Measurements from ENCODE around the gene RANBP17.
A peak's percentile ranks its signal among the peaks of the same experiment; 100 is the strongest.

RANBP17 gene

GRCh38 chr5:170892196-170892595 lies 30.4 kb downstream of the RANBP17 start:
- DNase-seq (ENCODE audit: low read depth) = peak; percentile 29
- in situ Hi-C loops (cut with HindIII; ENCODE audit: low sequenced_read_pairs) = no loop called here
- TF ChIP-seq, protein P1, sequence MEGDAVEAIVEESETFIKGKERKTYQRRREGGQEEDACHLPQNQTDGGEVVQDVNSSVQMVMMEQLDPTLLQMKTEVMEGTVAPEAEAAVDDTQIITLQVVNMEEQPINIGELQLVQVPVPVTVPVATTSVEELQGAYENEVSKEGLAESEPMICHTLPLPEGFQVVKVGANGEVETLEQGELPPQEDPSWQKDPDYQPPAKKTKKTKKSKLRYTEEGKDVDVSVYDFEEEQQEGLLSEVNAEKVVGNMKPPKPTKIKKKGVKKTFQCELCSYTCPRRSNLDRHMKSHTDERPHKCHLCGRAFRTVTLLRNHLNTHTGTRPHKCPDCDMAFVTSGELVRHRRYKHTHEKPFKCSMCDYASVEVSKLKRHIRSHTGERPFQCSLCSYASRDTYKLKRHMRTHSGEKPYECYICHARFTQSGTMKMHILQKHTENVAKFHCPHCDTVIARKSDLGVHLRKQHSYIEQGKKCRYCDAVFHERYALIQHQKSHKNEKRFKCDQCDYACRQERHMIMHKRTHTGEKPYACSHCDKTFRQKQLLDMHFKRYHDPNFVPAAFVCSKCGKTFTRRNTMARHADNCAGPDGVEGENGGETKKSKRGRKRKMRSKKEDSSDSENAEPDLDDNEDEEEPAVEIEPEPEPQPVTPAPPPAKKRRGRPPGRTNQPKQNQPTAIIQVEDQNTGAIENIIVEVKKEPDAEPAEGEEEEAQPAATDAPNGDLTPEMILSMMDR (IDR thresholded peaks at IDR 0.05; ENCODE audit: low read depth, low read length, missing control alignments) = no peak
- no peak overlapping the region for H3K4me3 ChIP-seq (ENCODE audit: low read depth, low read length)

DNA sequence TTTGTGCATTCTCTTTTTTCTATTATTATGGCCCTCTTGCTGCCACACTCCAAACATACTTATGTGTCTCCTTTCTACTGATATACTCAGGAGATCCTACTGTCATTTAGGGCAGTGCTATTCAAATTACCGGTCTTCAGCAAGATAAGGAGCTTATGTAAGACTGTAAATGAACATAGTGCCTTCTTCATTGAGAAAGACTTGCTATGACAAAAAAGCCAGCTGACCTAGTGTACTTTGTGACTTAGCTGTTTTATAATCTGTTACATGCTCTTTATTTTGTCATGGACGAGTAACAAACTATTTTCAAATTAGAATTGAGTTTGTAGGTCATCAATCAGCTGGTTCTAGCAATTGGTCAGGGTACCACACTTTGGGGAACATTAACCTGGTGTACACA lies 32.8 kb downstream of the RANBP17 start:
- no peak for DNase-seq (ENCODE audit: low read depth)
- no peak overlapping the region for H3K4me3 ChIP-seq (ENCODE audit: low read depth, low read length)
- TF ChIP-seq, protein P1 (IDR thresholded peaks at IDR 0.05; ENCODE audit: low read depth, low read length, missing control alignments) = no peak
- in situ Hi-C loops (cut with HindIII; ENCODE audit: low sequenced_read_pairs) = no loop called here

GRCh38 chr5:170896779-170897178 lies 35.0 kb downstream of the RANBP17 start:
- in situ Hi-C loops (cut with HindIII; ENCODE audit: low sequenced_read_pairs) = no loop called here
- no peak overlapping the region for H3K4me3 ChIP-seq (ENCODE audit: low read depth, low read length)
- peak; percentile 12 for DNase-seq (ENCODE audit: low read depth)
- TF ChIP-seq, protein P1 (IDR thresholded peaks at IDR 0.05; ENCODE audit: low read depth, low read length, missing control alignments) = peak; percentile 38

- TF ChIP-seq, protein P1 (IDR thresholded peaks at IDR 0.05; ENCODE audit: low read depth, low read length, missing control alignments) = no peak
- in situ Hi-C loops (cut with HindIII; ENCODE audit: low sequenced_read_pairs) = no loop called here
- no peak overlapping the region for H3K4me3 ChIP-seq (ENCODE audit: low read depth, low read length)
- DNase-seq (ENCODE audit: low read depth) = no peak
Observed at GRCh38 chr5:170903075-170903474, 41.3 kb downstream of the RANBP17 start.

GRCh38 chr5:170907758-170908157 lies 45.9 kb downstream of the RANBP17 start:
- DNase-seq (ENCODE audit: low read depth) = peak; percentile 68

GRCh38 chr5:170913573-170913972 lies 51.8 kb downstream of the RANBP17 start:
- H3K4me3 ChIP-seq (ENCODE audit: low read depth, low read length) = no peak overlapping the region
- TF ChIP-seq, protein P1 (IDR thresholded peaks at IDR 0.05; ENCODE audit: low read depth, low read length, missing control alignments) = no peak
- DNase-seq (ENCODE audit: low read depth) = no peak
- in situ Hi-C loops (cut with HindIII; ENCODE audit: low sequenced_read_pairs) = no loop called here

More at GRCh38 chr5:170907758-170908157, 45.9 kb downstream of the RANBP17 start:
- in situ Hi-C loops (cut with HindIII; ENCODE audit: low sequenced_read_pairs) = no loop called here
- TF ChIP-seq, protein P1 (IDR thresholded peaks at IDR 0.05; ENCODE audit: low read depth, low read length, missing control alignments) = no peak
- H3K4me3 ChIP-seq (ENCODE audit: low read depth, low read length) = no peak overlapping the region

- no peak overlapping the region for H3K4me3 ChIP-seq (ENCODE audit: low read depth, low read length)
- in situ Hi-C loops (cut with HindIII; ENCODE audit: low sequenced_read_pairs) = no loop called here
- TF ChIP-seq, protein P1 (IDR thresholded peaks at IDR 0.05; ENCODE audit: low read depth, low read length, missing control alignments) = no peak
- DNase-seq (ENCODE audit: low read depth) = no peak
Observed at GRCh38 chr5:170917113-170917512, 55.3 kb downstream of the RANBP17 start.

All from astrocyte of the cerebellum (primary cell).